Adrenal gland (tissue), 12 donors: ENCODE results near the gene PRPF6. TPM values are rescaled to one million over a fixed set of nuclear protein-coding genes. Genes with fewer than 3 reads are reported as not detected.
A peak's percentile ranks its signal among the peaks of the same experiment; 100 is the strongest.
"Not testable (repeated sequence)": the region's sequence is repeated elsewhere in the genome, so short reads cannot be mapped to it uniquely, and the experiment has no call there.

Experiments used
- DNase-seq, 7 donors: peaks; one replicate each; pipeline ENCODE4 v3.0.0-alpha.2; 2019 to 2020
- H3K27ac ChIP-seq, 5 donors: fragments of 200-600 bp; sonication (generic) in 4 of 5; 1 replicate in 3 of 5; 2 replicates in 2 of 5; pipeline versions ENCODE4 v1.5.1 to v1.8.0; 2016 to 2020; ENCODE audit warnings: mild to moderate bottlenecking in 1 of 5
- H3K27me3 ChIP-seq: fragments of 200-600 bp; 2 replicates; pipeline ENCODE4 v1.8.0; 2021
- H3K36me3 ChIP-seq, 2 donors: fragments of 200-600 bp; replicated peaks in 1 of 2; 1 replicate in 1 of 2; 2 replicates in 1 of 2; pipeline versions ENCODE4 v1.5.1 to v1.8.0; 2018 to 2022
- H3K4me1 ChIP-seq, 2 donors: fragments of 200-600 bp; replicated peaks in 1 of 2; 1 replicate in 1 of 2; 2 replicates in 1 of 2; pipeline versions ENCODE4 v1.5.1 to v1.8.0; 2018 to 2021
- H3K4me3 ChIP-seq, 4 donors: fragments of 200-600 bp; sonication (generic) in 3 of 4; one replicate each; pipeline ENCODE4 v1.5.1; 2016 to 2018
- H3K9me3 ChIP-seq, 3 donors: fragments of 200-600 bp; sonication (generic) in 1 of 3; replicated peaks in 1 of 3; 1 replicate in 2 of 3; 2 replicates in 1 of 3; pipeline versions ENCODE4 v1.5.1 to v1.8.0; 2016 to 2021
- CTCF ChIP-seq, 6 experiments: fragments of 450-650 bp in 4 of 6; fragments of 200-600 bp in 2 of 6; sonication (generic) in 1 of 6; IDR thresholded peaks; 1 replicate in 5 of 6; 2 replicates in 1 of 6; pipeline versions ENCODE4 v1.5.1 to v1.8.0; 2016 to 2021; ENCODE audit warnings: antibody characterized with exemption in 6 of 6, mild to moderate bottlenecking in 2 of 6, moderate library complexity in 1 of 6
- POLR2A ChIP-seq, 2 donors: fragments of 450-650 bp; IDR thresholded peaks; one replicate each; pipeline ENCODE4 v1.6.1; 2017; ENCODE audit warnings: antibody characterized with exemption in 2 of 2, mild to moderate bottlenecking in 2 of 2, moderate library complexity in 1 of 2
- WGBS, 4 donors: extraction: QIAGEN DNeasy Blood & Tissue Kit in 2 of 4; methylation state at CpG; one replicate each; pipeline versions ENCODE4 v1.1.5 to v1.1.7; 2013 to 2017; 5-methylcytosine and 5-hydroxymethylcytosine counted together
- intact Hi-C, 2 donors: fragments of 100-400 bp; cut with DNase I; formaldehyde crosslinking; loops; one replicate each; pipeline versions ENCODE4 v1.14.1 to v1.15.0; 2022 to 2023
- polyA plus RNA-seq, 3 donors: library from polyadenylated mRNA; stranded (reverse); fragments of 200-250 nt in 2 of 3; fragments of 350-450 nt in 1 of 3; fragmentation: Illumina TruSeq in 1 of 3; extraction: RNeasy Lipid Tissue Mini Kit (QIAGEN cat#74804) in 1 of 3; gene quantifications; one replicate each; pipeline ENCODE4 v1.2.3, GENCODE V29; 2013 to 2014
- total RNA-seq, 9 donors: library from RNA; depleted of rRNA in 4 of 9; stranded (reverse); fragments of >200 nt in 4 of 9; fragments of 120-200 nt in 1 of 9; fragmentation: NEBNext Ultra II Directional in 1 of 9; extraction: Animal tissue kit (Norgen Biotek cat#: 25700) in 1 of 9; gene quantifications; one replicate each; pipeline versions ENCODE4 v1.1.0 to v1.2.4, GENCODE V29; 2013 to 2023
- donor health status: healthy with polysubstance abuse.
- donor health status: Bipolar disorder and iron deficiency.
- donor health status: DM: yes; HTN: yes; CAD: no.
- donor health status: DM: no; HTN: no; CAD: no.
- donor health status: DM: no; HTN: no; CAD: no.
- donor health status: DM: yes; HTN: yes; CAD: no.

PRPF6 gene
- total and polyA plus RNA-seq, 12 donors: 48.3 to 73.9 (median 55.3) TPM

GRCh38 chr20:63973636-63974401 lies 7.1 kb upstream of the PRPF6 start:
- TF ChIP-seq POLR2A (IDR thresholded peaks at IDR 0.05) (no peak), CTCF (IDR thresholded peaks at IDR 0.05) (peak; percentile 95 to 100 (median 98))
- DNase-seq: peak; percentile 84 to 94 (median 90)
- H3K4me3 ChIP-seq: peak overlapping the region in 1 of 4 donors; percentile 47

GRCh38 chr20:63974402-63975200 lies 6.3 kb upstream of the PRPF6 start:
- Histone ChIP-seq H3K27ac (no peak overlapping the region), H3K27me3 (no peaks in the 10 kb centered on the region), H3K36me3 (no peaks in the 10 kb centered on the region), H3K4me1 (peaks cover 9 to 19% of the 10 kb centered on the region in 2 donors), H3K4me3 (no peak overlapping the region), H3K9me3 (no peaks in the 10 kb centered on the region)
- 72 to 85% (median 77%) methylated on average over 13 to 19 of the region's 19 CpGs for WGBS, 4 donors
- DNase-seq: peak in 4 of 7 donors; percentile 18 to 66 (median 40)
- intact Hi-C loops: loop anchor here (5.0 to 10.0 kb wide), 3 partner anchors 190 to 437 kb away; partner anchors contain the start of gene PTK6 (in 1 of the 2)
- TF ChIP-seq POLR2A (IDR thresholded peaks at IDR 0.05) (no peak), CTCF (IDR thresholded peaks at IDR 0.05) (no peak)

More at GRCh38 chr20:63973636-63974401, 7.1 kb upstream of the PRPF6 start:
- H3K4me1 ChIP-seq: peaks cover 8 to 20% of the 10 kb centered on the region in 2 donors
- no peaks in the 10 kb centered on the region for H3K9me3 ChIP-seq
- 10 to 13% (median 11%) methylated on average over 30 to 37 of the region's 37 CpGs for WGBS, 4 donors
- H3K27ac ChIP-seq: peak overlapping the region in 2 of 5 donors; percentile 45 to 50
- no peaks in the 10 kb centered on the region for H3K27me3 ChIP-seq
- intact Hi-C loops: loop anchor here (2.0 to 10.0 kb wide), 3 partner anchors 189 to 435 kb away; no protein-coding TSS in a partner anchor
- H3K36me3 ChIP-seq: no peaks in the 10 kb centered on the region

- 88 to 94% (median 92%) methylated on average over 7 of the region's 7 CpGs for WGBS, 4 donors
- not testable (repeated sequence) for H3K27me3 ChIP-seq, DNase-seq, H3K9me3 ChIP-seq, H3K36me3 ChIP-seq, H3K4me3 ChIP-seq, H3K27ac ChIP-seq
- intact Hi-C loops: loop anchor here (5.0 to 10.0 kb wide), 3 partner anchors 192 to 439 kb away; partner anchors contain the start of gene PTK6 (in 1 of the 2)
- peaks cover 19 to 25% of the 10 kb centered on the region in 2 donors for H3K4me1 ChIP-seq
Observed at GRCh38 chr20:63976511-63976910, 4.4 kb upstream of the PRPF6 start.

- no peak overlapping the region for H3K4me3 ChIP-seq
- no peak for TF ChIP-seq POLR2A (IDR thresholded peaks at IDR 0.05)
- TF ChIP-seq CTCF (IDR thresholded peaks at IDR 0.05): no peak
- WGBS, 4 donors: 89 to 93% (median 91%) methylated on average over 14 to 18 of the region's 18 CpGs
- no peaks in the 10 kb centered on the region for H3K36me3 ChIP-seq
- intact Hi-C loops: loop anchor here (5.0 to 10.0 kb wide), 3 partner anchors 192 to 440 kb away; partner anchors contain the start of gene PTK6 (in 1 of the 2)
- DNase-seq: peak in 1 of 7 donors; percentile 23
- no peaks in the 10 kb centered on the region for H3K27me3 ChIP-seq
- no peak overlapping the region for H3K27ac ChIP-seq
- no peaks in the 10 kb centered on the region for H3K9me3 ChIP-seq
- H3K4me1 ChIP-seq: peaks cover 26 to 31% of the 10 kb centered on the region in 2 donors
Observed at GRCh38 chr20:63976980-63977738, 3.8 kb upstream of the PRPF6 start.
